Measurements from ENCODE around the gene LRRC8E.
A peak's percentile ranks its signal among the peaks of the same experiment; 100 is the strongest.

The LRRC8E gene

DNA sequence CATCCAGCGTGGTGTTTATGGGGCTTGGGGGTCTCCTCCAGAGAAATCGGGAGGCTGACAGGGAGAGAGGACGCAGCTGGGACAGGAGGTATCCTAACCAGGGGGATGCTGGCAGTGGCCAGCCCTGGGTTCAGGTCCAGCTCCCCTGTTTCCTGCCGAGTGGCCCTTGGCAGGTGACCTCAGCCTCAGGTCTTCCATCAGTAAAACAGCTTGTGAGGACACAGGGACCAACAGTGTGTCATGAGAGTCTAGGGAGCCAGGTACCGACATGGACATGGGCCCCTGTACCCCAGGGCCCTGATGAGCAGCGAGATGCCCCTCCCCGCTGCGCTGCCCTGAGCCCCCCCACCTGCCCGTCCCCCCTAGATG is 38.7 kb upstream of the LRRC8E start:
- H3K4me3 ChIP-seq (ENCODE audit: low read depth, low read length), result no peak overlapping the region
- DNase-seq (ENCODE audit: low read depth), result no peak
- TF ChIP-seq, protein P1, sequence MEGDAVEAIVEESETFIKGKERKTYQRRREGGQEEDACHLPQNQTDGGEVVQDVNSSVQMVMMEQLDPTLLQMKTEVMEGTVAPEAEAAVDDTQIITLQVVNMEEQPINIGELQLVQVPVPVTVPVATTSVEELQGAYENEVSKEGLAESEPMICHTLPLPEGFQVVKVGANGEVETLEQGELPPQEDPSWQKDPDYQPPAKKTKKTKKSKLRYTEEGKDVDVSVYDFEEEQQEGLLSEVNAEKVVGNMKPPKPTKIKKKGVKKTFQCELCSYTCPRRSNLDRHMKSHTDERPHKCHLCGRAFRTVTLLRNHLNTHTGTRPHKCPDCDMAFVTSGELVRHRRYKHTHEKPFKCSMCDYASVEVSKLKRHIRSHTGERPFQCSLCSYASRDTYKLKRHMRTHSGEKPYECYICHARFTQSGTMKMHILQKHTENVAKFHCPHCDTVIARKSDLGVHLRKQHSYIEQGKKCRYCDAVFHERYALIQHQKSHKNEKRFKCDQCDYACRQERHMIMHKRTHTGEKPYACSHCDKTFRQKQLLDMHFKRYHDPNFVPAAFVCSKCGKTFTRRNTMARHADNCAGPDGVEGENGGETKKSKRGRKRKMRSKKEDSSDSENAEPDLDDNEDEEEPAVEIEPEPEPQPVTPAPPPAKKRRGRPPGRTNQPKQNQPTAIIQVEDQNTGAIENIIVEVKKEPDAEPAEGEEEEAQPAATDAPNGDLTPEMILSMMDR (IDR thresholded peaks at IDR 0.05; ENCODE audit: low read depth, low read length, missing control alignments), result no peak

DNA sequence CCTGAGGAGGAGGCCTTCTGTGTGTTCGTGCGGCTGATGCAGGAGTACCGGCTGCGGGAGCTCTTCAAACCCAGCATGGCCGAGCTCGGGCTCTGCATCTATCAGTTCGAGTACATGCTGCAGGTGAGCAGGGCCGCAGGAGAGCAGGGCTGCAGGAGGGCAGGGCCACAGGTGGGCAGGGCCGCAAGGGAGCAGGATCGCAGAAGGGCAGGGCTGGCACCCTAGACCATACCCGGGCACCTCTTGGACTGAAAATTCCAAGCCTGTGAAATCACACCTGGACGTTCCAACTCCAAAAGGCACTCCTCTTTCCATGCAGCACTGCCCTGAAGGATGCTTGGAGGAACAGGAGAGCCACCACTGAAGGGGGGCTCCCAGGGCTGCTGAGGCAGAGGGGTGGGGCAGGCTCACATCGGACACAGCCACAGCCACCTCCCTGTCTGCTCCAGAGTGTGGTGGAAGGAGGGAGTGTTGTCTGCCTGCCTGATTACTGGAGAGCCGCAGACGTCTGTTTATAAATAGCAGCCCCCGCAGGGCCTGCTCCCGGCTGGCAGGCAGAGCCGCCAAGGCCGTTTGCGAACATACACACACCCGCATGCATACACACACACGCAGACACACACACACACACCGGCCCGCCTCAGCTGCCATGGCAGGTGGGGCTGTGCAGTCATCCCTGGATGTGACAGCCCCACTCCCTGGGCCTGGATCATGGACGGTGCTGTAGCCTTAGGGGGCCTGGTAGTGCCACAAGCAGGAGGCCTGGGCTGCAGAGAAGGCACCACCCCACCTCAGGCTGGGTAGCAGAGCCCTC is 38.1 kb upstream of the LRRC8E start:
- no peak overlapping the region for H3K4me3 ChIP-seq (ENCODE audit: low read depth, low read length)
- no peak for DNase-seq (ENCODE audit: low read depth)
- TF ChIP-seq, protein P1 (IDR thresholded peaks at IDR 0.05; ENCODE audit: low read depth, low read length, missing control alignments), result no peak

DNA sequence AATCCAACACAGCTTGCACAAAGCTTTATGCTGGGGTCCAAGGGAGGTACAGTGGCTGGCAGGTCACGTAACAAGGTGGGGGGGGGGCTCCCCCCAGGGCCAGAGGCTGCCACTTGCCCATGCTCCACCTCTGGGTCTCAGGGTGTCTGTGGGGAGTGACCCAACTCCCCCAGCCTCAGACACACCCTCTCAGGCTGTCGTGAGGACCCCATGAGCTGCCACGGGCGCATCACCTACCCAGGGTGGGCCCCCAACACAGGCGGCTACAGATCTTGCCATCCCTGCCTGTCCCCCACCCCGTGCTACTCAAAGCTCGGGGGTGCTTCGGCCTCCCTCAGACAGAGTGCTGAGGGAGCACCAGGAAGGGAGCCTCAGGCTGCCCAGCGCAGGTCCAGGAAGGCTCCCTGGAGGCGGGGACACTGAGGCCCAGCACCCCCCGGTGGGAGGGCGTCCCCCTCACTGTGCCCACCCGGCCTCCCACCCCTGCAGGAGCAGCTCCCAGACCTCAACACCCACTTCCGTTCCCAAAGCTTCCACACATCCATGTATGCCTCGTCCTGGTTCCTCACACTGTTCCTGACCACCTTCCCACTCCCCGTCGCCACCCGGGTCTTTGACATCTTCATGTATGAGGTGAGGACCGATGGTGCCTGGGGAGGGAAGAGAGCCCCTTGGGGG is 37.2 kb upstream of the LRRC8E start:
- no peak for DNase-seq (ENCODE audit: low read depth)
- no peak overlapping the region for H3K4me3 ChIP-seq (ENCODE audit: low read depth, low read length)
- TF ChIP-seq, protein P1 (IDR thresholded peaks at IDR 0.05; ENCODE audit: low read depth, low read length, missing control alignments), result no peak

DNA sequence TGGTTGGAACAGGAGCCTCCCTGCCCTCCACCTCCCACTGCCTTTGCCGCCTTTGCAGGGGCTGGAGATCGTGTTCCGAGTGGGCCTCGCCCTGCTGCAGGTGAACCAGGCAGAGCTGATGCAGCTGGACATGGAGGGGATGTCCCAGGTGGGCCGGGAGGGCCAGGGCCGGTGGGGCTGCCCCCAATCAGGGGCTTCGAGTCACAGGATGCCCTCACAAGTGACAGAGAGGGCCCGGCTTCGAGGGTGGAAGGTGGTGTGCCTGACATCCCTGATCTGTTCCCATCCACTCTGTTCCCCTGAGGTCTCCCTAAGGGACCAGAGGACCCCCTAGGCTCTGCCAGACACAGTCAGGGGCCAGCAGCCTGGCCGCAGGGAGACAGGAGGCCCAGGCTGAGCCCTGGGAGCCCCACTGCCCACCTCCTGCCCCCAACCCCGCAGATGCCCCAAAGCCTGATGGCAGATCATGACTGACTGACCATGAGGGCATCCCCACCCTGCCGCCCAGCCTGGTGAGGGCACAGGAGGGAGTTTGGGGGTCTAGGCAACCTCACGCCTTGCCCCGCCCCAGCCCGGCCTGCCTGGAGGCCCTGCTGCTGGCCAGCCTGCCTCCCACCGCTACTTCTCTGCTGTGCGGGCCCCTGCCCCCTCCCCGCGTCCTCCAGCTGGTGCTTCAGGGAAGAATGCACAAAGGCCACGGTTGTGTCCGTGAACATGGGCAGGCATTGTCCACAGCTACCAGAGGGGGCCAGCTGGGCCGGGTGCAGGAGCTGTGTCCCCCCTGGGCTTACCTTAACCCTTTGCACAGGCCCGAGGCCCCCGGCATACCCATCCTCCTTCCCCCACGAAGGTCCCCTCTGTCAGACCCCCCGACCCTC is 36.4 kb upstream of the LRRC8E start:
- no peak overlapping the region for H3K4me3 ChIP-seq (ENCODE audit: low read depth, low read length)
- no peak for DNase-seq (ENCODE audit: low read depth)
- TF ChIP-seq, protein P1 (IDR thresholded peaks at IDR 0.05; ENCODE audit: low read depth, low read length, missing control alignments), result no peak

DNA sequence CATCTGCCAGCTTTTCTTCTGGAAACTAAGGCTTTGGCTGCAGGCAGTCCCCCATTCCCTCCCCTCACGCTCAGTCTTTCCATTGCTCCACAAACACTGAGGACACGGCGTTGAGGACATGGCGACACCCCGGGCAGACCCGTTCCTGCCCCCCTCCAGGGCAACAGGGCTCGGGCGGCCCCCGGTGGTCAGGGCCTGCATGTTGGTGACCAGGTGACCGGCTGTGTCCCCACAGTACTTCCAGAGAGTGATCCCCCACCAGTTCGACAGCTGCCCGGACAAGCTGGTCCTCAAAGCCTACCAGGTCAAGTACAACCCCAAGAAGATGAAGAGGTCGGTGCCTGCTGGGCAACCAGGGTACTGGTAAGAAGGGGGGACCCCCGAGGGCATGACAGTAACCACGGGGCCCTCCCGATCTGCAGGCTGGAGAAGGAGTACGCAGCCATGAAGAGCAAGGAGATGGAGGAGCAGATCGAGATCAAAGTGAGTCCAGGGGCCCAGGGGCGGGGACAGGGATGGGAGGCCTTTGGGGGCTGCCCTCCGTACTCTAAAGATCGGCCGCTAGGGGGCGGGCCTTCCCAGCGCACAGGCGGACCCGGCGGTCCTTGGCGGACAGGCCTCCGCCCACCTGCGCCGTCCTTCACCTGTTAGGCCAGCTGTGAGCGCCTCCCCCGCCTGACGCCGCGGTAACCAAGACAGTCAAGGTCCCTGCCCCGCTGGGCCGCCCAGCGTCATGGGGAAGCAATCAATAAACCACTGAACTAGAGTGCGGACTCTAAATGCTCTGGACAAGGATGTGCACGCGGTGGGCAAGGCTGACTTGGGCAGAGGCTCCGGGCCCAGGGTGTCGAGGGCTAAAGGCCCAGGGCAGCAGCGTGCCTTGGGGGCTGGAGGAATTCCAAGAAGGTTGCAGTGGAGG is 35.2 kb upstream of the LRRC8E start:
- TF ChIP-seq, protein P1 (IDR thresholded peaks at IDR 0.05; ENCODE audit: low read depth, low read length, missing control alignments), result peak; percentile 83
- DNase-seq (ENCODE audit: low read depth), result peak; percentile 22
- H3K4me3 ChIP-seq (ENCODE audit: low read depth, low read length), result no peak overlapping the region

DNA sequence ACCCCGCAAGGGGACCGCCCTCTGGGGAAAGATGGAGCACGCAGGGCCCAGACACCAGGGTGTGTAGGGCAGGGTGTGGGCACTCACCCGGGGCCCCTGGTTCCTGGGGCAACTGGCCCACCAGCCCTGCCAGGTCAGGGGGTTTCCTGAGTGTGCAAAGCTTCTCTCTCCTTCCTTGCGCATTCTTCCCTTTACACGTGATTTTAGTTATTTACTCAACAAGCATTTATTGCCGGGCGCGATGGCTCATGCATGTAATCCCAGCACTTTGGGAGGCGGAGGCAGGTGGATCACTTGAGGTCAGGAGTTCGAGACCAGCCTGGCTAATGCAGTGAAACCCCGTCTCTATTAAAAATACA is 34.6 kb upstream of the LRRC8E start:
- no peak for DNase-seq (ENCODE audit: low read depth)
- no peak overlapping the region for H3K4me3 ChIP-seq (ENCODE audit: low read depth, low read length)
- TF ChIP-seq, protein P1 (IDR thresholded peaks at IDR 0.05; ENCODE audit: low read depth, low read length, missing control alignments), result no peak

All from GM12864 (cell line).